Right ventricle myocardium inferior (tissue), 1 donor: Measurements from ENCODE around the gene RELCH. TPM values are rescaled to one million over a fixed set of nuclear protein-coding genes. Genes with fewer than 3 reads are reported as not detected.
A peak's percentile ranks its signal among the peaks of the same experiment; 100 is the strongest.

Experiments used
- ATAC-seq: fragments of 200-7000 bp; cut with Tn5 transposase; one replicate; pipeline ENCODE4 v1.9.1; 2020; ENCODE audit warnings: mild to moderate bottlenecking, moderate library complexity
- DNase-seq: peaks from one replicate; pipeline ENCODE4 v3.0.0; 2021; ENCODE audit errors: missing footprints
- intact Hi-C: fragments of 100-400 bp; cut with DNase I; formaldehyde crosslinking; loops from one replicate; pipeline ENCODE4 v1.11.0; 2022
- total RNA-seq: library from RNA; stranded (reverse); fragmentation: NEBNext Ultra II Directional; extraction: Animal tissue kit (Norgen Biotek cat#: 25700); gene quantifications from one replicate; pipeline ENCODE4 v1.2.1, GENCODE V29; 2021
- donor health status: DM: no; HTN: yes; CAD: no; lungs with severe emphysema.

Gene RELCH
- total RNA-seq, 1 donor from 2014 or later: 11.1 TPM

- intact Hi-C loops: loop anchor here (5.0 kb wide), 1 partner anchor 396 kb away; no protein-coding TSS in a partner anchor
- DNase-seq: no peak
- peak; percentile 12 for ATAC-seq
Observed at GRCh38 chr18:62186499-62186773, 619 bp upstream of the RELCH start.

- ATAC-seq (peak; percentile 1), DNase-seq (peak; percentile 73)
- intact Hi-C loops: loop anchor here (1.0 to 5.0 kb wide), 2 partner anchors 338 to 394 kb away; no protein-coding TSS in a partner anchor
Observed at GRCh38 chr18:62187543-62188510, 772 bp downstream of the RELCH start.

GRCh38 chr18:62189208-62189607 lies 2.2 kb downstream of the RELCH start:
- intact Hi-C loops: loop anchor here (5.0 kb wide), 1 partner anchor 393 kb away; no protein-coding TSS in a partner anchor
- DNase-seq (no peak), ATAC-seq (no peak)

- ATAC-seq (no peak), DNase-seq (no peak)
- intact Hi-C loops: no loop called here
Observed at GRCh38 chr18:62196079-62196478, 9.0 kb downstream of the RELCH start.

GRCh38 chr18:62196980-62197379 lies 9.9 kb downstream of the RELCH start:
- ATAC-seq (no peak), DNase-seq (no peak)
- intact Hi-C loops: no loop called here

- DNase-seq: no peak
- no peak for ATAC-seq
- intact Hi-C loops: no loop called here
Observed at GRCh38 chr18:62198259-62198658, 11.2 kb downstream of the RELCH start.

- no peak for ATAC-seq
- DNase-seq: no peak
- intact Hi-C loops: no loop called here
Observed at GRCh38 chr18:62199629-62200028, 12.6 kb downstream of the RELCH start.

- no peak for DNase-seq
- intact Hi-C loops: no loop called here
- ATAC-seq: no peak
Observed at GRCh38 chr18:62200121-62200914, 13.3 kb downstream of the RELCH start.

GRCh38 chr18:62201870-62202269 lies 14.8 kb downstream of the RELCH start:
- no peak for ATAC-seq
- no peak for DNase-seq
- intact Hi-C loops: no loop called here

GRCh38 chr18:62205824-62206223 lies 18.8 kb downstream of the RELCH start:
- intact Hi-C loops: no loop called here
- ATAC-seq: no peak
- DNase-seq: no peak

- DNase-seq (no peak), ATAC-seq (no peak)
- intact Hi-C loops: no loop called here
Observed at GRCh38 chr18:62206593-62206992, 19.5 kb downstream of the RELCH start.

GRCh38 chr18:62209046-62209445 lies 22.0 kb downstream of the RELCH start:
- intact Hi-C loops: no loop called here
- DNase-seq (no peak), ATAC-seq (no peak)

GRCh38 chr18:62210138-62210537 lies 23.1 kb downstream of the RELCH start:
- DNase-seq: no peak
- no peak for ATAC-seq
- intact Hi-C loops: no loop called here

GRCh38 chr18:62211325-62211828 lies 24.3 kb downstream of the RELCH start:
- no peak for DNase-seq
- intact Hi-C loops: no loop called here
- ATAC-seq: no peak

- DNase-seq (no peak), ATAC-seq (no peak)
- intact Hi-C loops: no loop called here
Observed at GRCh38 chr18:62214790-62215189, 27.7 kb downstream of the RELCH start.

GRCh38 chr18:62224229-62224628 lies 37.2 kb downstream of the RELCH start:
- DNase-seq: no peak
- intact Hi-C loops: no loop called here
- no peak for ATAC-seq

GRCh38 chr18:62226047-62226446 lies 39.0 kb downstream of the RELCH start:
- intact Hi-C loops: no loop called here
- ATAC-seq (no peak), DNase-seq (no peak)

GRCh38 chr18:62236252-62236651 lies 49.2 kb downstream of the RELCH start:
- intact Hi-C loops: no loop called here
- DNase-seq: no peak
- ATAC-seq: no peak

GRCh38 chr18:62239475-62239874 lies 52.4 kb downstream of the RELCH start:
- no peak for ATAC-seq
- intact Hi-C loops: no loop called here
- DNase-seq: no peak

GRCh38 chr18:62242955-62243354 lies 55.9 kb downstream of the RELCH start:
- intact Hi-C loops: no loop called here
- ATAC-seq: no peak
- DNase-seq: no peak
